ENCODE results near the gene ANKMY1.

DNA sequence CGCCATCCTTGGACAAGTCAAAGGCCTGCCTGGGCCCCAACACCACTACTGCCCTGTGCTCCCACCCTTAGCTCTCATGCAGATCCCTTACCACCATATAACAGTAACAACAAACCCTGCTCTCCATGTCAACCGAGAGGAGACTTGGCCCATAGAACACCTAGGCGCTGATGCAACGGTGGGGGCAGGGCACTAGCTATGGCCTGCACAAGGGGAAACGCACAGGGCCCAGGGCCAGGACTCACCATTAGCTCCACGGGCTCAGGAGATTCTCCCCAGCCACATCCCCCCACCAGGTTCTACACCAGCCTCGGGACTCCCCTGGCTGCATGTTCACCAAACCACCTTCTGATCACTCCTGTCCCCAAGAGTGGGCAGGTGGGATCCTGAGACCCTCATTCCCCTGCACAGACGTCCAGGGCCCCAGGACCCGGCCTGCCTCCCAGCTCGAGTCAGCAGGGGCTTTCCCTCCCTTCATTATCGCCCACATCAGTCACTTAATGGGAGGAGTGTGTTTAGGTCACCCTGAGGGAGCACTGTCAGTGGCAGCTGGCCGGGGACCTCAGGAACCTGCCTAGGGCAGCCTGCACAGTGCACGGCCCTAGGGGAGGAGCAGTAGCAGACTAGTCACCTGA is 29.3 kb downstream of the ANKMY1 start:
- no peak for TF ChIP-seq ZNF274 (IDR thresholded peaks at IDR 0.05; ENCODE audit: low read depth, low read length)
- TF ChIP-seq, protein P1, sequence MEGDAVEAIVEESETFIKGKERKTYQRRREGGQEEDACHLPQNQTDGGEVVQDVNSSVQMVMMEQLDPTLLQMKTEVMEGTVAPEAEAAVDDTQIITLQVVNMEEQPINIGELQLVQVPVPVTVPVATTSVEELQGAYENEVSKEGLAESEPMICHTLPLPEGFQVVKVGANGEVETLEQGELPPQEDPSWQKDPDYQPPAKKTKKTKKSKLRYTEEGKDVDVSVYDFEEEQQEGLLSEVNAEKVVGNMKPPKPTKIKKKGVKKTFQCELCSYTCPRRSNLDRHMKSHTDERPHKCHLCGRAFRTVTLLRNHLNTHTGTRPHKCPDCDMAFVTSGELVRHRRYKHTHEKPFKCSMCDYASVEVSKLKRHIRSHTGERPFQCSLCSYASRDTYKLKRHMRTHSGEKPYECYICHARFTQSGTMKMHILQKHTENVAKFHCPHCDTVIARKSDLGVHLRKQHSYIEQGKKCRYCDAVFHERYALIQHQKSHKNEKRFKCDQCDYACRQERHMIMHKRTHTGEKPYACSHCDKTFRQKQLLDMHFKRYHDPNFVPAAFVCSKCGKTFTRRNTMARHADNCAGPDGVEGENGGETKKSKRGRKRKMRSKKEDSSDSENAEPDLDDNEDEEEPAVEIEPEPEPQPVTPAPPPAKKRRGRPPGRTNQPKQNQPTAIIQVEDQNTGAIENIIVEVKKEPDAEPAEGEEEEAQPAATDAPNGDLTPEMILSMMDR (IDR thresholded peaks at IDR 0.05 in 2 of 3, conservative IDR thresholded peaks at IDR 0.05 in 1 of 3; ENCODE audit: borderline replicate concordance in 1 of 3, insufficient read depth in 1 of 3, low read depth in 2 of 3, low read length in 2 of 3), result no peak
- TF ChIP-seq EZH2 (IDR thresholded peaks at IDR 0.05), result no peak
- no peak for TF ChIP-seq CBX3 (IDR thresholded peaks at IDR 0.05; ENCODE audit: low read depth)
- TF ChIP-seq SRF (IDR thresholded peaks at IDR 0.05; ENCODE audit: low read depth), result no peak
- no peak for TF ChIP-seq EGR1 (IDR thresholded peaks at IDR 0.05; ENCODE audit: low read depth)
- no peak for TF ChIP-seq POLR2A (IDR thresholded peaks at IDR 0.05; ENCODE audit: borderline replicate concordance, extremely low read depth, insufficient read depth, insufficient read length)
- TF ChIP-seq YY1 (IDR thresholded peaks at IDR 0.05; ENCODE audit: extremely low read depth, insufficient replicate concordance, low read depth, low read length), result no peak
- TF ChIP-seq, protein P2, sequence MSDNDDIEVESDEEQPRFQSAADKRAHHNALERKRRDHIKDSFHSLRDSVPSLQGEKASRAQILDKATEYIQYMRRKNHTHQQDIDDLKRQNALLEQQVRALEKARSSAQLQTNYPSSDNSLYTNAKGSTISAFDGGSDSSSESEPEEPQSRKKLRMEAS (IDR thresholded peaks at IDR 0.05), result no peak

Data from HCT116 (cell line).